Neuronal stem cell (in vitro differentiated cells): ENCODE measurements around the gene ZC3H7B.

Experiments
- DNase-seq: peaks from one replicate; pipeline ENCODE4 v3.0.0-alpha.2; 2013; ENCODE audit warnings: low spot score
- H2AFZ ChIP-seq: one replicate; pipeline ENCODE4 v1.6.1; 2013; ENCODE audit warnings: mild to moderate bottlenecking, low read length, inconsistent platforms
- H2AK5ac ChIP-seq: 2 replicates; pipeline ENCODE4 v1.6.1; 2013; ENCODE audit warnings: low read depth, mild to moderate bottlenecking, inconsistent platforms, low read length, moderate library complexity, mixed read lengths
- H2BK120ac ChIP-seq: 2 replicates; pipeline ENCODE4 v1.6.1; 2013; ENCODE audit warnings: low read depth, mild to moderate bottlenecking, inconsistent platforms, low read length, moderate library complexity, mixed read lengths
- H2BK12ac ChIP-seq: one replicate; pipeline ENCODE4 v1.6.1; 2013; ENCODE audit warnings: low read length, inconsistent platforms
- H2BK15ac ChIP-seq: 2 replicates; pipeline ENCODE4 v1.6.1; 2013; ENCODE audit warnings: mild to moderate bottlenecking, low read length, inconsistent platforms, mixed read lengths
- H2BK5ac ChIP-seq: one replicate; pipeline ENCODE4 v1.6.1; 2013; ENCODE audit warnings: inconsistent platforms, mild to moderate bottlenecking, low read length, moderate library complexity
- H3K14ac ChIP-seq: one replicate; pipeline ENCODE4 v1.6.1; 2013; ENCODE audit warnings: low read length, inconsistent platforms
- H3K18ac ChIP-seq: 2 replicates; pipeline ENCODE4 v1.6.1; 2013; ENCODE audit warnings: low read length, inconsistent platforms
- H3K23ac ChIP-seq: 2 replicates; pipeline ENCODE4 v1.6.1; 2013; ENCODE audit warnings: low read depth, mild to moderate bottlenecking, mixed read lengths, low read length, inconsistent platforms; ENCODE audit not compliant: poor library complexity
- H3K27ac ChIP-seq: replicated peaks from 3 replicates; pipeline ENCODE4 v1.5.1; 2013; ENCODE audit warnings: low read length, inconsistent platforms
- H3K27me3 ChIP-seq, 3 experiments: 2 replicates each; pipeline ENCODE4 v1.6.1; 2013; ENCODE audit warnings: low read length in 3 of 3, mild to moderate bottlenecking in 2 of 3, inconsistent platforms in 1 of 3, low read depth in 1 of 3, mixed read lengths in 1 of 3, moderate library complexity in 1 of 3; ENCODE audit not compliant: control insufficient read depth in 3 of 3, insufficient read depth in 3 of 3
- H3K36me3 ChIP-seq, 2 donors: replicated peaks in 1 of 2; 2 replicates each; pipeline ENCODE4 v1.6.1; 2013; ENCODE audit warnings: low read length in 2 of 2; ENCODE audit not compliant: control insufficient read depth in 2 of 2, insufficient read depth in 2 of 2
- H3K4ac ChIP-seq: 2 replicates; pipeline ENCODE4 v1.6.1; 2013; ENCODE audit warnings: inconsistent platforms, mild to moderate bottlenecking, low read length, moderate library complexity
- H3K4me1 ChIP-seq, 2 donors: 1 replicate in 1 of 2; 2 replicates in 1 of 2; pipeline ENCODE4 v1.6.1; 2013; ENCODE audit warnings: low read length in 2 of 2, low read depth in 1 of 2; ENCODE audit not compliant: control insufficient read depth in 2 of 2, insufficient read depth in 1 of 2
- H3K4me2 ChIP-seq: one replicate; pipeline ENCODE4 v1.6.1; 2013; ENCODE audit warnings: mild to moderate bottlenecking, low read length, inconsistent platforms; ENCODE audit not compliant: insufficient read depth, poor library complexity, severe bottlenecking
- H3K4me3 ChIP-seq, 2 donors: 2 replicates each; pipeline ENCODE4 v1.5.1; 2013; ENCODE audit warnings: low read length in 2 of 2, mild to moderate bottlenecking in 2 of 2, inconsistent platforms in 1 of 2, moderate library complexity in 1 of 2
- H3K79me1 ChIP-seq: one replicate; pipeline ENCODE4 v1.6.1; 2013; ENCODE audit warnings: low read depth, mild to moderate bottlenecking, inconsistent platforms, low read length, moderate library complexity
- H3K9ac ChIP-seq: one replicate; pipeline ENCODE4 v1.6.1; 2013; ENCODE audit warnings: mild to moderate bottlenecking, low read depth, low read length, inconsistent platforms; ENCODE audit not compliant: poor library complexity
- H3K9me3 ChIP-seq, 2 donors: replicated peaks in 1 of 2; 2 replicates each; pipeline versions ENCODE3 to v1.6.1; 2013; ENCODE audit warnings: low read length in 2 of 2, mild to moderate bottlenecking in 2 of 2, inconsistent platforms in 1 of 2, low read depth in 1 of 2, mixed read lengths in 1 of 2, moderate library complexity in 1 of 2; ENCODE audit not compliant: control insufficient read depth in 2 of 2, insufficient read depth in 1 of 2
- H4K8ac ChIP-seq: one replicate; pipeline ENCODE4 v1.6.1; 2013; ENCODE audit warnings: low read depth, mild to moderate bottlenecking, inconsistent platforms, low read length, moderate library complexity
- H4K91ac ChIP-seq: one replicate; pipeline ENCODE4 v1.6.1; 2013; ENCODE audit warnings: low read length, low read depth, mild to moderate bottlenecking, inconsistent platforms; ENCODE audit not compliant: poor library complexity
- WGBS, 2 donors: extraction: QIAGEN DNeasy Blood & Tissue Kit; methylation state at CpG; one replicate each; pipeline ENCODE4 v1.1.7; 2013; ENCODE audit warnings: missing lambda C conversion rate in 2 of 2, mixed read lengths in 1 of 2; ENCODE audit not compliant: insufficient read length in 2 of 2, insufficient replicate concordance in 1 of 2; ENCODE audit errors: extremely low coverage in 2 of 2; 5-methylcytosine and 5-hydroxymethylcytosine counted together

ZC3H7B gene

DNA sequence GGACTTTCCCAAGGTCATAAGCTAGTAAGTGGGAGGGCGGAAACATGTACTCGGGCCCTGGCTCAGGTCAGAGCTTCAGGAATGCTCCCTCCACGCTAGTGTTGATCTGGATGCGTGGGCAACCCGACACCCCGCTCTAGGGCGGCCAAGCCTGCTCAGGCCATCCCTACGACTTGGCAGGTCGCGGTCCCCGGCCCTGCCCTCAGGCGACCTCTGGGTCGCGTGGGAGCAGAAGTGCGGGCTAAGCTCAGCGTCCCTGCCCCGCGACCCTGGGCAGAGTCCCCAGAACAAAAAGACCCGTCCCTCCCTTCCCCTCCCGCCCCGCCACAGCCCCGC, 79.6 kb downstream of the ZC3H7B start:
- H3K9me3 ChIP-seq, result no peaks in the 10 kb centered on the region
- H3K4me2 ChIP-seq, result peak overlapping the region; percentile 78
- no peak overlapping the region for H3K14ac ChIP-seq
- no peak overlapping the region for H2BK5ac ChIP-seq
- no peak overlapping the region for H4K91ac ChIP-seq
- peak overlapping the region; percentile 88 for H3K27ac ChIP-seq
- H2BK15ac ChIP-seq, result no peak overlapping the region
- H3K27me3 ChIP-seq, result no peaks in the 10 kb centered on the region
- peak overlapping the region; percentile 87 for H2BK12ac ChIP-seq
- no peak overlapping the region for H4K8ac ChIP-seq
- H2BK120ac ChIP-seq, result peak overlapping the region; percentile 95
- no CpG with 5 or more reads among the region's 22 CpGs for WGBS, 2 donors
- peaks cover 7% of the 10 kb centered on the region for H3K79me1 ChIP-seq
- peaks cover 22 to 26% of the 10 kb centered on the region in 2 donors for H3K4me1 ChIP-seq
- peak overlapping the region; percentile 85 for H2AK5ac ChIP-seq
- no peak for DNase-seq
- no peak overlapping the region for H3K23ac ChIP-seq
- H3K18ac ChIP-seq, result peak overlapping the region; percentile 96
- peak overlapping the region; percentile 71 to 74 for H3K4me3 ChIP-seq
- H3K4ac ChIP-seq, result peak overlapping the region; percentile 80
- H3K9ac ChIP-seq, result peak overlapping the region; percentile 78
- H3K36me3 ChIP-seq, result no peaks in the 10 kb centered on the region
- H2AFZ ChIP-seq, result peak overlapping the region; percentile 100

DNA sequence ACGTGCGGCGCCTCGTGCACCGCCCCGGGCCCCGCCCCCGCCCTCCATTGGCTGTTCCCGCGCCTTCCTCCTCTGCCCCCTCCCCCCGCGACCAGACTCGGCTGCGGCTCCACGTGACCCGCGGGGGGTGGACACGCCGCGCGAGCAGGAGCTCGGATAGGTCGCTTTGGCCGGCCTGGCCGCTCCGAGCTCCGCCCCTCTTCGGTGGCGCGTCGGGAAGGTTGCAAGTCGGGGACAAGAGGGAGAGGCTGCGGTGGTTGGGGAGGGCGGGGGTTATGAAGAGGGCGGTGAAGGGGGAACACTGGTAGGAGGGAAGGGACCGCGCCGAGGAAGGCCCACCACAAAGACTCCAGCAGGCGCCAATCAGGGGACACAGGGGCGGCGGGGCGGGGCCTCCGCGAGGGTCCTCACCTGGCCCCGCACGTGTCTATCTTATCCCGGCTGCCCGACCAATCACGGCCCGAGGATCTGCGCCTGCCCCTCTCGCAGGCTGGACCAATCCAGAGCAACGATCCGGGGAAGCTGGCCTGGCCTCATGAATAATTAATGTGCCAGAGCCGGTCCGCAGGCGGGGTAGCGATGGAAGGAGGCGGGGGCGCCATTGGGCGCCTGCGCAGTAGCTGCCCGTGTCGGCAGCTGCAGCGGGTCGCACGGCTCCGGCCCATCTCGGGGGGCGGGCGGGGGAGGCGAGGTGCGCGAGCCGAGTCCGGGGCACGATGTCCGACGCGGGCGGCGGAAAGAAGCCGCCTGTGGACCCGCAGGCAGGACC, 80.2 kb downstream of the ZC3H7B start, which contains the start of gene TEF:
Gene TEF (plus strand): TSS at position 614 of the 769 bp plus-strand sequence. CDS start 103 bp downstream, at position 717.
- no CpG with 5 or more reads among the region's 84 CpGs for WGBS, 2 donors

DNA sequence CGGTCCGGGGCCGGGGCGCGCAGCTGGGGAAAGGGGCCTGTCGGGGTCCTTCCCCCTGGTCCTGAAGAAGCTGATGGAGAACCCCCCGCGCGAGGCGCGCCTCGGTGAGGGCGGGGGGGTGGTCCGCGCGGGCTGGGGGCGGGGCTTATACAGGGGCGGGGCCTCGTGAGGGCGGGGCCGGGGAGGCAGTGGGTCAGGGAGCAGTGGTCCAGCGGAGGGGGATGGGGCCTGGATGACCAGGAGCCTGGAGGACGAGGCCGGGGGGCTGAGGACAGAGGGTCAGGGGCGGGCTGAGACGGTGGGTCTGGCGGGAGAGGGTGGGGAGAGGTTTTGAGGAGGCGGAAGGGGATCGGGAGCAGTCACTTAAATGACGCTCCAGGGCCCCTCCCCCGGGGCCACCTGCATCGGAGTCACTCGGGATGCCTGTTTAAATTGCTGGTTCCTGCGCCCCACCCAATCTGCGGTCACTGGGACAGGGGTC, 80.8 kb downstream of the ZC3H7B start:
- Histone ChIP-seq H3K36me3 (peaks cover 0 to 2% of the 10 kb centered on the region in 2 donors), H3K4me3 (peak overlapping the region; percentile 71 to 84), H2BK120ac (no peak overlapping the region), H4K8ac (no peak overlapping the region), H3K14ac (peak overlapping the region; percentile 73), H3K4me1 (peaks cover 22 to 26% of the 10 kb centered on the region in 2 donors), H3K18ac (peak overlapping the region; percentile 98), H2AK5ac (peak overlapping the region; percentile 41), H3K4ac (no peak overlapping the region), H3K23ac (no peak overlapping the region), H2BK15ac (peak overlapping the region; percentile 86), H3K9ac (peak overlapping the region; percentile 53), H3K27me3 (no peaks in the 10 kb centered on the region), H3K27ac (peak overlapping the region; percentile 88), H2BK5ac (peak overlapping the region; percentile 71), H4K91ac (no peak overlapping the region), H2AFZ (peak overlapping the region; percentile 100), H2BK12ac (no peak overlapping the region), H3K9me3 (no peaks in the 10 kb centered on the region), H3K4me2 (peak overlapping the region; percentile 87), H3K79me1 (peaks cover 7% of the 10 kb centered on the region)
- no CpG with 5 or more reads among the region's 35 CpGs for WGBS, 2 donors
- DNase-seq, result no peak

More for the DNA sequence above, 80.2 kb downstream of the ZC3H7B start, which contains the start of gene TEF:
- Histone ChIP-seq H3K4me1 (peaks cover 22 to 26% of the 10 kb centered on the region in 2 donors), H3K9me3 (no peaks in the 10 kb centered on the region), H3K14ac (peak within 1 kb of the TSS; percentile 73), H2BK12ac (peak within 1 kb of the TSS; percentile 87), H2BK15ac (peak within 1 kb of the TSS; percentile 86), H3K36me3 (no peaks in the 10 kb centered on the region), H3K23ac (peak within 1 kb of the TSS; percentile 2), H3K27ac (peak within 1 kb of the TSS; percentile 88), H2AFZ (peak within 1 kb of the TSS; percentile 100), H3K79me1 (peaks cover 7% of the 10 kb centered on the region), H4K8ac (no peak within 1 kb of the TSS), H2BK5ac (peak within 1 kb of the TSS; percentile 71), H3K18ac (peak within 1 kb of the TSS; percentile 98), H3K4me2 (peak within 1 kb of the TSS; percentile 87), H2AK5ac (peak within 1 kb of the TSS; percentile 85), H3K27me3 (no peaks in the 10 kb centered on the region), H4K91ac (no peak within 1 kb of the TSS), H3K4ac (peak within 1 kb of the TSS; percentile 80), H3K9ac (peak within 1 kb of the TSS; percentile 78), H2BK120ac (peak within 1 kb of the TSS; percentile 95), H3K4me3 (peak within 1 kb of the TSS; percentile 71 to 84)
- peak; percentile 99 for DNase-seq

DNA sequence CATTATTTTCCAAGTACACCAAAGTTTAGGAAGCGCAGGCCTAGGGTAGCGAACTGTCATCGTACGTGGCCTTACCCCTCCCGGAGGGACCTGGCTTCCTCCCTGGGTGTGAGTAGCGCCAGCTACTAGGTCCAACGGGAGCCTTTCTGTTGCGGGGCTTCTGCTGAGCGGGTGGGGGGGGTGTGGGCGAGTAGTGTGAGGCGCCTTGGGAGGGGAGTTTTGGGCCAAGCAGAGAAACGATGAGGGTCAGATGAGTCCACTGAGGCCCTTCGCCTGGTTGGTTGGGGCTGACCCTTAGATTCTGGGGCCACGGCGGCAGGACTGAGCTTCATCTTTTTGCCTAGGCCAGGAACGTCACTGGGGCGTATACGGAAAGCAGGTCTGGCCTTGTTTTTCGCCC, 81.3 kb downstream of the ZC3H7B start:
- peak overlapping the region; percentile 100 for H2AFZ ChIP-seq
- peak overlapping the region; percentile 82 for H3K18ac ChIP-seq
- H3K4me1 ChIP-seq, result peaks cover 22 to 26% of the 10 kb centered on the region in 2 donors
- peak overlapping the region; percentile 2 for H3K23ac ChIP-seq
- H3K4me3 ChIP-seq, result peak overlapping the region; percentile 71 to 79
- H2AK5ac ChIP-seq, result peak overlapping the region; percentile 41
- H3K14ac ChIP-seq, result peak overlapping the region; percentile 73
- H3K4ac ChIP-seq, result no peak overlapping the region
- peak overlapping the region; percentile 86 for H2BK15ac ChIP-seq
- H4K8ac ChIP-seq, result no peak overlapping the region
- H3K9ac ChIP-seq, result peak overlapping the region; percentile 53
- no peak overlapping the region for H2BK120ac ChIP-seq
- no peaks in the 10 kb centered on the region for H3K27me3 ChIP-seq
- H3K36me3 ChIP-seq, result peaks cover 4 to 7% of the 10 kb centered on the region in 2 donors
- peaks cover 7% of the 10 kb centered on the region for H3K79me1 ChIP-seq
- no CpG with 5 or more reads among the region's 19 CpGs for WGBS, 2 donors
- no peak for DNase-seq
- H3K27ac ChIP-seq, result no peak overlapping the region
- H3K9me3 ChIP-seq, result no peaks in the 10 kb centered on the region
- H4K91ac ChIP-seq, result no peak overlapping the region
- H2BK12ac ChIP-seq, result no peak overlapping the region
- no peak overlapping the region for H2BK5ac ChIP-seq
- H3K4me2 ChIP-seq, result peak overlapping the region; percentile 87
